ENCODE results near the gene CNTN5.

DNA sequence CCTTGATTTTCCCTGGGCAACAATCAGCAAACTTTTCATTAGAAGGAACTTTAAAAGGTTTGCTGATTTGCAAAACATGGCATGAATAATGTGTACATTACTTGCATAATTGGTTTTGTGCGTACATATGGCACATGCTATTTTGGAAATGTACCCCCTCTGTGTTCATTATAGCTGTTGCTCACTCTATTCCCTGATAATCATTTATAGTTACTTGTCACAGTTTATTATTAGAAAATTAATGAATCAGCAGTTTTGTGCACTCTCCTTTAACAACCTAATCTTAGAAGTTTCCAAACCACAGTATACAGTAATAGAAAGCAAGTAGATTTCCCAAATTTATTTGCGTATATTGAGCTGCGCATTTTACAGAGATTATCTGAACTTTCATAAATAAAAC lies 389.9 kb downstream of the CNTN5 start:
- TF ChIP-seq, protein P1, sequence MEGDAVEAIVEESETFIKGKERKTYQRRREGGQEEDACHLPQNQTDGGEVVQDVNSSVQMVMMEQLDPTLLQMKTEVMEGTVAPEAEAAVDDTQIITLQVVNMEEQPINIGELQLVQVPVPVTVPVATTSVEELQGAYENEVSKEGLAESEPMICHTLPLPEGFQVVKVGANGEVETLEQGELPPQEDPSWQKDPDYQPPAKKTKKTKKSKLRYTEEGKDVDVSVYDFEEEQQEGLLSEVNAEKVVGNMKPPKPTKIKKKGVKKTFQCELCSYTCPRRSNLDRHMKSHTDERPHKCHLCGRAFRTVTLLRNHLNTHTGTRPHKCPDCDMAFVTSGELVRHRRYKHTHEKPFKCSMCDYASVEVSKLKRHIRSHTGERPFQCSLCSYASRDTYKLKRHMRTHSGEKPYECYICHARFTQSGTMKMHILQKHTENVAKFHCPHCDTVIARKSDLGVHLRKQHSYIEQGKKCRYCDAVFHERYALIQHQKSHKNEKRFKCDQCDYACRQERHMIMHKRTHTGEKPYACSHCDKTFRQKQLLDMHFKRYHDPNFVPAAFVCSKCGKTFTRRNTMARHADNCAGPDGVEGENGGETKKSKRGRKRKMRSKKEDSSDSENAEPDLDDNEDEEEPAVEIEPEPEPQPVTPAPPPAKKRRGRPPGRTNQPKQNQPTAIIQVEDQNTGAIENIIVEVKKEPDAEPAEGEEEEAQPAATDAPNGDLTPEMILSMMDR (IDR thresholded peaks at IDR 0.05; ENCODE audit: poor library complexity, severe bottlenecking), result no peak
- TF ChIP-seq EZH2 (IDR thresholded peaks at IDR 0.05; ENCODE audit: borderline replicate concordance, insufficient read depth, low read length, poor library complexity, severe bottlenecking) (no peak), RAD21 (conservative IDR thresholded peaks at IDR 0.05) (no peak), TAF1 (IDR thresholded peaks at IDR 0.05; ENCODE audit: low read depth) (no peak), POLR2AphosphoS5 (IDR thresholded peaks at IDR 0.05) (no peak)
- TF ChIP-seq, protein P2, sequence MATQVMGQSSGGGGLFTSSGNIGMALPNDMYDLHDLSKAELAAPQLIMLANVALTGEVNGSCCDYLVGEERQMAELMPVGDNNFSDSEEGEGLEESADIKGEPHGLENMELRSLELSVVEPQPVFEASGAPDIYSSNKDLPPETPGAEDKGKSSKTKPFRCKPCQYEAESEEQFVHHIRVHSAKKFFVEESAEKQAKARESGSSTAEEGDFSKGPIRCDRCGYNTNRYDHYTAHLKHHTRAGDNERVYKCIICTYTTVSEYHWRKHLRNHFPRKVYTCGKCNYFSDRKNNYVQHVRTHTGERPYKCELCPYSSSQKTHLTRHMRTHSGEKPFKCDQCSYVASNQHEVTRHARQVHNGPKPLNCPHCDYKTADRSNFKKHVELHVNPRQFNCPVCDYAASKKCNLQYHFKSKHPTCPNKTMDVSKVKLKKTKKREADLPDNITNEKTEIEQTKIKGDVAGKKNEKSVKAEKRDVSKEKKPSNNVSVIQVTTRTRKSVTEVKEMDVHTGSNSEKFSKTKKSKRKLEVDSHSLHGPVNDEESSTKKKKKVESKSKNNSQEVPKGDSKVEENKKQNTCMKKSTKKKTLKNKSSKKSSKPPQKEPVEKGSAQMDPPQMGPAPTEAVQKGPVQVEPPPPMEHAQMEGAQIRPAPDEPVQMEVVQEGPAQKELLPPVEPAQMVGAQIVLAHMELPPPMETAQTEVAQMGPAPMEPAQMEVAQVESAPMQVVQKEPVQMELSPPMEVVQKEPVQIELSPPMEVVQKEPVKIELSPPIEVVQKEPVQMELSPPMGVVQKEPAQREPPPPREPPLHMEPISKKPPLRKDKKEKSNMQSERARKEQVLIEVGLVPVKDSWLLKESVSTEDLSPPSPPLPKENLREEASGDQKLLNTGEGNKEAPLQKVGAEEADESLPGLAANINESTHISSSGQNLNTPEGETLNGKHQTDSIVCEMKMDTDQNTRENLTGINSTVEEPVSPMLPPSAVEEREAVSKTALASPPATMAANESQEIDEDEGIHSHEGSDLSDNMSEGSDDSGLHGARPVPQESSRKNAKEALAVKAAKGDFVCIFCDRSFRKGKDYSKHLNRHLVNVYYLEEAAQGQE (IDR thresholded peaks at IDR 0.05; ENCODE audit: borderline replicate concordance), result no peak
